GM21576 (cell line): ENCODE measurements around the gene GPSM1.

Experiments used
- ATAC-seq: cut with Tn5 transposase; IDR thresholded peaks from one replicate; pipeline ENCODE4 v1.9.1; 2021; ENCODE audit warnings: mild to moderate bottlenecking, moderate library complexity; ENCODE audit not compliant: unreplicated experiment

The GPSM1 gene

DNA sequence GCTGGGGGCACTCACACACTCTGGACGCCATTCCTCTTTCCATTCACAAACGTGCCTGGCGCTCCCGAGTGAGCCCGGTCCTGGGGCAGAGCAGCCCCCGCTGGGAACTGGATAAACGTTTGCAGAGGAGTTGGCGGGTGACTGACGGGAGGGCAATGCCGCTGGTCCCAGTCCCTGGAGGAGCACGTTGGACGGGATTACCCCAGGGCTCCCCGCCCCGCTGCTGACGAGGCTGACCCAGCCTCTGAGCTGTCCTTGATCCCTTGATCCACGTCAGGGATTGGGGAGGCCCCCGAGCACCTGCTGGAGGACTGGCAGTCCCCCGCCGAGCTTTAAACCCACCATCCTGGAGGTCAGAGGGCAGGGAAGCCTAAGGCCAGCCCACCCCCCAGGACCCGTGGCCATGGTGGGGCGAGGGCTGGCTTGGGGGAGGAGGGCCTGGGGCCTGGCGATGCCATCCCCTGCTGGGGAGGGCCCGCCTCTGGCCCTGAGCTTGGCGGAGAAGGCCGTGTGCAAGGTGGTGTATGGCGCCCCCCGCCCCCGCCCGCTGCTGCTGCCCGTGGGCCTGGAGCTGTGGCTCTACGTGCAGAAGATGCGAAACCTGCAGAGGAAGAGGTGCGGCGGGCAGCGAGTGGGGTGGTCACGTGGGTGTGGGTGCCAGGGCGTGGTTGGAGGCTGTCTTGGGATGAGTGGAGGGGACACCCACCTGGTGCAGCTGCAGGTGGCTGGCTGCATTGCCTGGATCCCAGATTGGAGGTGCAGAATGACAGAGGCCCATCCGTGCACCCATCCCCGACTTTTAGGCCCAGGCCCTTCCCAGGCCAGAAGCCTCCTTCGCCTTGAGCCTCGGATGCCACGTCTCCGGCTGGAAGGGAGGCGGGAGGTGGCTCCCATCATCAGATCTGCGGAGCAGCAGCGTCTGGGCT lies 4.5 kb downstream of the GPSM1 start:
- no peak for ATAC-seq

GRCh38 chr9:136332482-136332983 lies 5.2 kb downstream of the GPSM1 start:
- ATAC-seq = no peak

GRCh38 chr9:136333045-136333444 lies 5.7 kb downstream of the GPSM1 start:
- ATAC-seq = no peak

DNA sequence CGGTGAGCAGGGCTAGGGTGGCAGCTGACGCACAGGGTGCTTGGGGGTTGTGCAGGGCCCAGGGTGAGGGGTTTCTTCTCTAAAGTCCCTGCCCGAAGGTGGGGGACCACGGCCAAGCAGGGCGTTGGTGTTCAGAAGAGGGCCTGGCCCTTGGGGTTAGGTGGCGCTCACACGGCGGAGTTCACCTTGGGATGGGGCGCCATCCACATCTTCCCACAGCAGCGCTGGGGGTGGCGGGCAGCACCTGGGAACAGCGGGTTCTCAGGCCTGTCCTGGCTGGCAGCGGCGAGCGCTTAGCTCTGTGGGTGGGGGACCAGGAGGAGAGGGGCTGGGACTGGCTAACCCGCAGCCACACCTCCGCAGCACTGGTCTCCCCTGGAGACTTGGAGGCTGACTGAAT lies 6.1 kb downstream of the GPSM1 start:
- no peak for ATAC-seq

DNA sequence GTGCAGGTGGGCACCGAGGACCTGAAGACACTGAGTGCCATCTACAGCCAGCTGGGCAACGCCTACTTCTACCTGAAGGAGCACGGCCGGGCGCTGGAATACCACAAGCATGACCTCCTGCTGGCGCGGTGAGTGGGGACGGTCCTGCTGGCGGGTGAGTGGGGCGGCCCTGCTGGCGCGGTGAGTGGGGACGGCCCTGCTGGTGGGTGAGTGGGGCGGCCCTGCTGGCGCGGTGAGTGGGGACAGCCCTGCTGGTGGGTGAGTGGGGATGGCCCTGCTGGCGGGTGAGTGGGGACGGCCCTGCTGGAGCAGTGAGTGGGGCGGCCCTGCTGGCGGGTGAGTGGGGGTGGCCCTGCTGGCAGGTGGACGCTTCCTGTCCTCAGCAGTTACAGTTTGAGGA lies 7.2 kb downstream of the GPSM1 start:
- no peak for ATAC-seq

- no peak for ATAC-seq
Observed at GRCh38 chr9:136335296-136336155, 8.2 kb downstream of the GPSM1 start.

DNA sequence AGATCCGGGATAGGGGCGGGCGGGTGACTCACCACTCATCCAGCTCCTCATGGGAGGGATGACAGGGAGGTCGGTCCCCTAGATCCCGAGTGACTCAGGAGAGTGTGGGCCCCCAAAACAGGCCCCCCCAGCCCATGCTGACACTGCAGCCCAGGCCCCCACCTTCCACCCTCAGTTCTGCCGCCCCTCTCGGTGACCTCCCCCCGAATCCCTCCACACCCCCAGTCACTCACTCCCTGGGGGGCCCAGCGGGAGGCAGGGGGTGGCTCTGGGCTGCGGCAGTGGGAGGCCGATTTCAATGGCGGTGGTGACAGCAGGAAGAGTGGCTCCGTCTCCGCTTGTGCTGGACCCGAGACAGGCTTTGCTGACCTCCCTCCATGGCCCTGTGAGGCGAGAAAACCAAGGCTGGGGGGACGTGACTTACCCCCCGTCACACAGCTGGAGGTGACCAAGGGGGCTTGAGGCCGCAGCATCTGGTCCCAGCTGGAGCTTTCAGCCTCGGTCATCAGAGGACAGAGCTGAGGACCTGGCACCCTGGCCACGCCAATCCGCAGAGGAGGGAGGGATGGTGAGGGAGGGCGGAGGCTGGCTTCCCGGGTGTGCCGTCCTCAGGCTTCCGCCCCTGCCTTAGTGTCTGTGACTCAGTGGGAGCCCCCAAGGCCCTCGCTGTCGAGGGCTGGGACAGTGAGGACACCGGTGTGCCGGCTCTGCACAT lies 9.0 kb downstream of the GPSM1 start:
- no peak for ATAC-seq

GRCh38 chr9:136336881-136337280 lies 9.5 kb downstream of the GPSM1 start:
- ATAC-seq = no peak

- no peak for ATAC-seq
Observed at GRCh38 chr9:136337416-136338395, 10.4 kb downstream of the GPSM1 start.

DNA sequence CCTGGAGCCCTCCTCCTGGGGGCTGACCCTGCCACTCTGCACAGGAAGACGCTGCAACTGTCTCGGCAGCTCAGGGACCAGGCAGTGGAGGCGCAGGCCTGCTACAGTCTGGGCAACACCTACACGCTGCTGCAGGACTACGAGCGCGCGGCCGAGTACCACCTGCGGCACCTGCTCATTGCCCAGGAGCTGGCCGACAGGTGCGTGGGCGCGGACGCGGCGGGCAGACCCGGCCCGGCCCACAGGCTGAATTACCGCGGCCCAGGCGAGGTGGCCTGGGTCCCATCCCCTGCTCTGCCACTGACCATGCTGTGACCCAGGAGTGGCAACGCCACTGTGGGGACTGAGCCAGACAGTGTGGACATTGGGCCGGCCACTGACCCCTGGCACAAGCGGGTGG lies 11.2 kb downstream of the GPSM1 start:
- no peak for ATAC-seq

GRCh38 chr9:136339173-136339957 lies 12.0 kb downstream of the GPSM1 start:
- ATAC-seq = no peak

DNA sequence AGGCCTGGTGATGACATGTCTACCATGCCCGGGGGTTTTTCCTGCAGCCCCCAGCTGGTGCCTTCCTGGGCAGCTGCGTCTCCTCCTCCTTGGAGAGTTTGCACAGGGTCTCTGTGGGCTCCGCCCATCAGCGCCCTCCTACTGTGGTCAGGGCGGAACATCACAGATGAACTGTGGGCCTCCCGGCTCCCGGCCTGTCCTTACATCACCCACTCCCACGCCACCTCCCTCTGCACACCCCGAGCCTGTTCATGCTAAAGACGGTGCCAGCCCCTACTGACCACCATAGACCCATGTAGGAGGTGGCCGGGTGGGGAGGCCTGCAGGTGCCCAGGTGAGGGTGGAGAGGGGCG lies 12.6 kb downstream of the GPSM1 start:
- no peak for ATAC-seq

- ATAC-seq = no peak
Observed at GRCh38 chr9:136340356-136341041, 13.2 kb downstream of the GPSM1 start.

GRCh38 chr9:136341042-136341655 lies 13.8 kb downstream of the GPSM1 start:
- ATAC-seq = no peak

DNA sequence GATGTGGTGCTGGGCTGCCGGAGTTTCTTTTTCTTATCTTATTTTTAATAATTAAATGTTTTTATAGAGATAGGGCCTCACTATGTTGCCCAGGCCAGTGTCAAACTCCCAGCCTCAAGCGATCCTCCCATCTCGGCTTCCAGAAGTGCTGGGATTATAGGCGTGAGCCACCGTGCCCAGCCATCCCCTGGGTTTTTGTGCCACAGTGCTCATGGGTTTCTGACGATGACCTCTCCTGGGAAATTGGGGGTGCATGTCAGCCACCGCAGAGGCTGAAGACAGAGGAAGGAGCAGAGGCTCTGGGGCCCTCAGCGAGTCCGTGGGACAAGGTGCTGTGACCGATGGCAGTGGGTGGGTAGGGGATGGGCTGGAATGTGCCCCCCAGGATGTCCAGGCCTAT lies 14.4 kb downstream of the GPSM1 start:
- ATAC-seq = no peak

- ATAC-seq = no peak
Observed at GRCh38 chr9:136342181-136343120, 15.1 kb downstream of the GPSM1 start.
